ENCODE measurements around the gene ESPN. TPM values are rescaled to one million over a fixed set of nuclear protein-coding genes. Genes with fewer than 3 reads are reported as not detected.

Gene ESPN
- total and polyA plus RNA-seq, 10 of the 15 experiments (the other 5 are each of a cell fraction or from before 2014, with no cell fraction given) = 0.18 to 0.71 (median 0.59) TPM; not detected in 7

DNA sequence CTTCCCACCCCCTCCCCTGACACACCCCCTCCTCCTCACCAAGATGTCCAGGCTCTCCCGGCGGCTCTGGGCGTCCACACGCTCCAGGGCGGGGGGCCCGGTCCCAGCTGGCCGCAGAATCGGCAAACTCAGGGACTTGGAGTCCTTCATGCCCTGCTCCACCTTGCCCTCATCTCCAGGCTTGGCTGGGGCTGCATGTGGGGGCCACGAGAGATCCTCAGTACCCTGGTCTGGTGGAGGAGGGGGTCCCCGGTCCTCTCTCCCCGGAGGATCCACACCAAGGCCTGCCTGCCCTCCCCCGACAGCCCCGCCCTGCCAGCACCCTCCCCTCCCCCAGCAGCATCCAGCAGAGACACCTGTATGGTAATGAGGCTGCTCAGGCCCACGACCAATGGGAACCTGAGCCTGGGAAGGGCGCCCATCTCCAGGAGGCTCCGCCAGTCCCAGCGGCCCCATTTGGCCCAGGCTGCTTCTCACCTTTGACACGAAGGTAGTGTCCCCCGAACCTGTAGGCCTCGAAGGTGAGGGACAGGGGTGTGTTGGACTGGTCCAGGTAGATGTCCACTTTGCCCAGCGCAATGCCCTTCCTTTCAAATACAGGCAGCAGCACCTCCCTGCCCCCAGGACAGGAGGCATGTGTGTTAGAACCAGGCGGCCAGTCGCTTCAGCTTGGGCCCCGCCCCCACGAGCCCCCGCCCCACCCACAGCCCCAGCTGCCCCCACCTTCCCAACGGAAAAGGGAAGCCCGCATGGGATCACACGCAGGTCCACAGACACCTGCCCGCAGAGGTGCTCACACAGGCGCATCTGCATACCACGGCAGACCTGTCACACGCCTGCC lies 49.6 kb downstream of the ESPN start:
- Histone ChIP-seq H3K4me1 (ENCODE audit: control insufficient read depth, insufficient read depth, low read length) (no peaks in the 10 kb centered on the region), H3K9me3 (replicated peaks; ENCODE audit: control insufficient read depth, insufficient read depth, low read length) (no peaks in the 10 kb centered on the region), H3K36me3 (ENCODE audit: control insufficient read depth in 2 of 2, insufficient read depth in 2 of 2, low read length in 1 of 2) (no peaks in the 10 kb centered on the region), H3K4me2 (ENCODE audit: control insufficient read depth, insufficient read depth) (no peak overlapping the region), H3K27ac (ENCODE audit: control insufficient read depth, insufficient read depth) (no peak overlapping the region), H4K20me1 (ENCODE audit: control insufficient read depth, insufficient read depth) (no peaks in the 10 kb centered on the region), H2AFZ (ENCODE audit: control insufficient read depth, low read depth, low read length) (no peak overlapping the region), H3K9ac (ENCODE audit: control insufficient read depth, insufficient read depth, low read length) (no peak overlapping the region), H3K79me2 (ENCODE audit: control insufficient read depth, insufficient read depth, low read length) (no peaks in the 10 kb centered on the region), H3K27me3 (replicated peaks in 1 of 2; ENCODE audit: control insufficient read depth in 2 of 2, insufficient read depth in 2 of 2, low read length in 1 of 2) (no peaks in the 10 kb centered on the region), H3K4me3 (no peak overlapping the region)
- intact Hi-C loops (cut with micrococcal nuclease; ENCODE audit: unreplicated experiment) = no loop called here
- 46% methylated on average over 24 of the region's 33 CpGs for WGBS (ENCODE audit: insufficient coverage, insufficient replicate concordance, low lambda C conversion rate, missing lambda C conversion rate)
- DNase-seq (ENCODE audit: low read depth, low spot score) = no peak
- ChIA-PET CTCF (no interaction called here), RAD21 (ENCODE audit: unreplicated experiment) (no interaction called here), SMC1A (ENCODE audit: uncharacterized antibody, unreplicated experiment) (no interaction called here), POLR2A (no interaction called here)
- in situ Hi-C loops (cut with MboI) = no loop called here
- TF ChIP-seq RAD21 (IDR thresholded peaks at IDR 0.05; ENCODE audit: insufficient read depth, low read depth, low read length) (no peak), GATAD2B (conservative IDR thresholded peaks at IDR 0.05; ENCODE audit: low read depth) (no peak), ZZZ3 (IDR thresholded peaks at IDR 0.05; ENCODE audit: control insufficient read depth, insufficient read length, low read depth) (no peak), YBX1 (IDR thresholded peaks at IDR 0.05) (no peak), RUNX3 (IDR thresholded peaks at IDR 0.05; ENCODE audit: low read length) (no peak), JUND (IDR thresholded peaks at IDR 0.05; ENCODE audit: low read depth, low read length) (no peak), TCF12 (IDR thresholded peaks at IDR 0.05; ENCODE audit: low read depth, low read length) (no peak), ZBED1 (IDR thresholded peaks at IDR 0.05; ENCODE audit: borderline replicate concordance) (no peak), EED (IDR thresholded peaks at IDR 0.05; ENCODE audit: low read depth) (no peak), MXI1 (IDR thresholded peaks at IDR 0.05; ENCODE audit: low read depth, low read length) (no peak)
- TF ChIP-seq, protein P1, sequence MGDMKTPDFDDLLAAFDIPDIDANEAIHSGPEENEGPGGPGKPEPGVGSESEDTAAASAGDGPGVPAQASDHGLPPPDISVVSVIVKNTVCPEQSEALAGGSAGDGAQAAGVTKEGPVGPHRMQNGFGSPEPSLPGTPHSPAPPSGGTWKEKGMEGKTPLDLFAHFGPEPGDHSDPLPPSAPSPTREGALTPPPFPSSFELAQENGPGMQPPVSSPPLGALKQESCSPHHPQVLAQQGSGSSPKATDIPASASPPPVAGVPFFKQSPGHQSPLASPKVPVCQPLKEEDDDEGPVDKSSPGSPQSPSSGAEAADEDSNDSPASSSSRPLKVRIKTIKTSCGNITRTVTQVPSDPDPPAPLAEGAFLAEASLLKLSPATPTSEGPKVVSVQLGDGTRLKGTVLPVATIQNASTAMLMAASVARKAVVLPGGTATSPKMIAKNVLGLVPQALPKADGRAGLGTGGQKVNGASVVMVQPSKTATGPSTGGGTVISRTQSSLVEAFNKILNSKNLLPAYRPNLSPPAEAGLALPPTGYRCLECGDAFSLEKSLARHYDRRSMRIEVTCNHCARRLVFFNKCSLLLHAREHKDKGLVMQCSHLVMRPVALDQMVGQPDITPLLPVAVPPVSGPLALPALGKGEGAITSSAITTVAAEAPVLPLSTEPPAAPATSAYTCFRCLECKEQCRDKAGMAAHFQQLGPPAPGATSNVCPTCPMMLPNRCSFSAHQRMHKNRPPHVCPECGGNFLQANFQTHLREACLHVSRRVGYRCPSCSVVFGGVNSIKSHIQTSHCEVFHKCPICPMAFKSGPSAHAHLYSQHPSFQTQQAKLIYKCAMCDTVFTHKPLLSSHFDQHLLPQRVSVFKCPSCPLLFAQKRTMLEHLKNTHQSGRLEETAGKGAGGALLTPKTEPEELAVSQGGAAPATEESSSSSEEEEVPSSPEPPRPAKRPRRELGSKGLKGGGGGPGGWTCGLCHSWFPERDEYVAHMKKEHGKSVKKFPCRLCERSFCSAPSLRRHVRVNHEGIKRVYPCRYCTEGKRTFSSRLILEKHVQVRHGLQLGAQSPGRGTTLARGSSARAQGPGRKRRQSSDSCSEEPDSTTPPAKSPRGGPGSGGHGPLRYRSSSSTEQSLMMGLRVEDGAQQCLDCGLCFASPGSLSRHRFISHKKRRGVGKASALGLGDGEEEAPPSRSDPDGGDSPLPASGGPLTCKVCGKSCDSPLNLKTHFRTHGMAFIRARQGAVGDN (IDR thresholded peaks at IDR 0.05) = no peak
- ATAC-seq = no peak
- FAIRE-seq = no peak
- BruUV-seq (replicated peaks) = no TSS peak

All from GM12878 (cell line).